HepG2 (cell line): Measurements from ENCODE around the gene DUSP9. TPM values are rescaled to one million over a fixed set of nuclear protein-coding genes. Genes with fewer than 3 reads are reported as not detected.

Source experiments
- GABPB1 ChIP-seq: IDR thresholded peaks from 2 replicates; pipeline ENCODE4 v1.6.1; 2016; ENCODE audit warnings: mild to moderate bottlenecking, missing genetic modification reagents, moderate library complexity, missing compliant biosample characterization
- HNRNPH1 ChIP-seq: fragments of 200-400 bp; formaldehyde crosslinking; optimal IDR thresholded peaks from 2 replicates; pipeline ENCODE3; 2017; ENCODE audit warnings: mild to moderate bottlenecking, low read depth, low read length
- RARG ChIP-seq: sonication (generic); formaldehyde crosslinking; IDR thresholded peaks from 2 replicates; pipeline ENCODE4 v1.4.0; 2020; ENCODE audit warnings: low read depth, mild to moderate bottlenecking, missing genetic modification reagents
- TBL1XR1 ChIP-seq: fragments of 150-350 bp; IDR thresholded peaks from 2 replicates; pipeline ENCODE4 v1.6.1; 2014; ENCODE audit warnings: borderline replicate concordance, low read length; ENCODE audit not compliant: partially characterized antibody
- ZFP41 ChIP-seq: sonication (generic); formaldehyde crosslinking; IDR thresholded peaks from 2 replicates; pipeline ENCODE4 v1.4.0; 2020; ENCODE audit warnings: mild to moderate bottlenecking, missing genetic modification reagents, borderline replicate concordance
- ZNF180 ChIP-seq: sonication (generic); formaldehyde crosslinking; IDR thresholded peaks from 2 replicates; pipeline ENCODE4 v1.4.0; 2020; ENCODE audit warnings: low read depth, missing genetic modification reagents, borderline replicate concordance
- ZNF33A ChIP-seq: sonication (generic); formaldehyde crosslinking; IDR thresholded peaks from 2 replicates; pipeline ENCODE4 v1.5.1; 2020; ENCODE audit warnings: missing genetic modification reagents, mild to moderate bottlenecking, moderate library complexity, borderline replicate concordance
- ZNF343 ChIP-seq: sonication (generic); formaldehyde crosslinking; IDR thresholded peaks from 2 replicates; pipeline ENCODE4 v1.4.0; 2020; ENCODE audit warnings: mild to moderate bottlenecking, missing genetic modification reagents
- ZNF782 ChIP-seq: sonication (generic); formaldehyde crosslinking; IDR thresholded peaks from 2 replicates; pipeline ENCODE4 v1.4.0; 2020; ENCODE audit warnings: missing genetic modification reagents, mild to moderate bottlenecking, borderline replicate concordance
- polyA plus RNA-seq, 8 experiments: library from polyadenylated mRNA; depleted of rRNA in 3 of 8; stranded (reverse) in 7 of 8; unstranded in 1 of 8; fragments of >200 nt; fragmentation: Illumina TruSeq in 4 of 8; extraction: Trizol in 4 of 8; gene quantifications; 2 replicates each; pipeline versions ENCODE4 v1.2.1 to v1.2.3, GENCODE V29; 2011 to 2016; ENCODE audit warnings: low read depth in 4 of 8, missing spikeins in 1 of 8, mixed read lengths in 1 of 8; ENCODE audit not compliant: insufficient read depth in 1 of 8
- total RNA-seq, 5 experiments: library from RNA; depleted of rRNA; stranded (reverse); fragments of >200 nt; fragmentation: Illumina TruSeq; extraction: Trizol; gene quantifications; 2 replicates each; pipeline ENCODE4 v1.2.3, GENCODE V29; 2016; ENCODE audit warnings: low read depth in 1 of 5
- TF ChIP-seq, protein P1 (sequence below): sonication (generic); formaldehyde crosslinking; IDR thresholded peaks from 2 replicates; pipeline ENCODE4 v1.4.0; 2020; ENCODE audit warnings: missing genetic modification reagents, mild to moderate bottlenecking, borderline replicate concordance
- TF ChIP-seq, protein P2 (sequence below): IDR thresholded peaks from 2 replicates; pipeline ENCODE4 v1.6.1; 2016; ENCODE audit warnings: mild to moderate bottlenecking
- TF ChIP-seq, protein P3 (sequence below): sonication (generic); formaldehyde crosslinking; IDR thresholded peaks from 2 replicates; pipeline ENCODE4 v1.8.0; 2022; ENCODE audit warnings: mild to moderate bottlenecking, missing genetic modification reagents; ENCODE audit not compliant: insufficient replicate concordance
- TF ChIP-seq, protein P4 (sequence below): sonication (generic); formaldehyde crosslinking; IDR thresholded peaks from 2 replicates; pipeline ENCODE4 v1.5.1; 2020; ENCODE audit warnings: missing genetic modification reagents, mild to moderate bottlenecking, borderline replicate concordance
- TF ChIP-seq, protein P5 (sequence below): sonication (generic); formaldehyde crosslinking; IDR thresholded peaks from 2 replicates; pipeline ENCODE4 v1.5.0; 2020; ENCODE audit warnings: missing genetic modification reagents, mild to moderate bottlenecking, borderline replicate concordance
- TF ChIP-seq, protein P6 (sequence below): sonication (generic); formaldehyde crosslinking; IDR thresholded peaks from 2 replicates; pipeline ENCODE4 v1.4.0; 2020; ENCODE audit warnings: missing genetic modification reagents

DUSP9 gene
- total and polyA plus RNA-seq, 2 of the 13 experiments (the other 11 are each of a cell fraction or from before 2014, with no cell fraction given), result 235 to 435 TPM

DNA sequence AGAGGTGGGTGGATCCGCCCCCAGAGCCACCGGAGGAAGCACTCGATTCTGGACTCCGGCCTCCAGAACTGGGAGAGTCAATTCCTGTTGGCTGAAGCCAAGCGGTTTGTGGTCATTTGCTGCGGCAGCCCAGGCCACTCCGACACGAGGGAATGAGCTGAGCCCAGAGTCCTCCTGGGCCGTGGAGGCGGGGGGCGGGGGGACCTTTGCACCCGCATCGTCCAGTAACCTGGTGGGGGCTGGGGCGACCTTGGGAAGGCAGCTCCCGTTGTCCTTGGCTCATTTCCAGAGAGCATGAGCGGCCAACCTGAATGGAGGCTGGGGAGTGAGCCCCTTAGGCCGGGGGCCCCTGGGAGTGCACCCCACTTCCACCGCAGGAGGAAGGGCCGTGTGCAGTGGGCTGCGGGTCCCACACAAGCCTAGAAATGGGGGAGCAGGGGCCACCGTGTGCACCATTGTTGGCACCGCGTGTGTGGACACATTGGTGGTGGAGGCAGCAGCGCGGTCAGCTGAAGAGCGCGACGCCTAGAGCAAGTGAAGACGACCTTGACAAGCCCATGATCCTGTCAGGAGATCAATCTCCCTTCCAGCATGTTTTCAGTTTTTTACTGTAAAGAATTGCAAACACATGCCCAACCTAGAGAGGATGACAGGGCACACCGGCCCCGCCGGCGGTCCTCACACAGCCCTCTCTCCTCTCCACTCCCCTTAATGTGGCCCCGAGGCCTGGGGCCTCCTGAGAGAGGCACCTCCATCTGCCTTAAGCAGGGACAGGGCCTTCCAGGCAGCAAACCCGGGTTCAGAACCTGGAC is 19.9 kb upstream of the DUSP9 start (continued):
- TF ChIP-seq, protein P1, sequence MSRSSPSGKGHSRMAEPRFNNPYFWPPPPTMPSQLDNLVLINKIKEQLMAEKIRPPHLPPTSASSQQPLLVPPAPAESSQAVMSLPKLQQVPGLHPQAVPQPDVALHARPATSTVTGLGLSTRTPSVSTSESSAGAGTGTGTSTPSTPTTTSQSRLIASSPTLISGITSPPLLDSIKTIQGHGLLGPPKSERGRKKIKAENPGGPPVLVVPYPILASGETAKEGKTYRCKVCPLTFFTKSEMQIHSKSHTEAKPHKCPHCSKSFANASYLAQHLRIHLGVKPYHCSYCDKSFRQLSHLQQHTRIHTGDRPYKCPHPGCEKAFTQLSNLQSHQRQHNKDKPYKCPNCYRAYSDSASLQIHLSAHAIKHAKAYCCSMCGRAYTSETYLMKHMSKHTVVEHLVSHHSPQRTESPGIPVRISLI (CRISPR knock-in tag), result no peak
- TF ChIP-seq RARG (CRISPR knock-in tag) (no peak), TBL1XR1 (no peak), GABPB1 (peak; percentile 44; the same call in 1 of the 2 replicates), ZNF33A (no peak), ZNF343 (CRISPR knock-in tag) (0 out of 2 replicates have a peak, but pooled peaks have one; percentile 15), ZNF782 (CRISPR knock-in tag) (no peak), HNRNPH1 (no peak), ZFP41 (CRISPR knock-in tag) (no peak), ZNF180 (no peak)
- TF ChIP-seq, protein P2, sequence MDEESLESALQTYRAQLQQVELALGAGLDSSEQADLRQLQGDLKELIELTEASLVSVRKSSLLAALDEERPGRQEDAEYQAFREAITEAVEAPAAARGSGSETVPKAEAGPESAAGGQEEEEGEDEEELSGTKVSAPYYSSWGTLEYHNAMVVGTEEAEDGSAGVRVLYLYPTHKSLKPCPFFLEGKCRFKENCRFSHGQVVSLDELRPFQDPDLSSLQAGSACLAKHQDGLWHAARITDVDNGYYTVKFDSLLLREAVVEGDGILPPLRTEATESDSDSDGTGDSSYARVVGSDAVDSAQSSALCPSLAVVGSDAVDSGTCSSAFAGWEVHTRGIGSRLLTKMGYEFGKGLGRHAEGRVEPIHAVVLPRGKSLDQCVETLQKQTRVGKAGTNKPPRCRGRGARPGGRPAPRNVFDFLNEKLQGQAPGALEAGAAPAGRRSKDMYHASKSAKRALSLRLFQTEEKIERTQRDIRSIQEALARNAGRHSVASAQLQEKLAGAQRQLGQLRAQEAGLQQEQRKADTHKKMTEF (CRISPR knock-in tag), result peak; percentile 28; the same call in 1 of the 2 replicates
- TF ChIP-seq, protein P3, sequence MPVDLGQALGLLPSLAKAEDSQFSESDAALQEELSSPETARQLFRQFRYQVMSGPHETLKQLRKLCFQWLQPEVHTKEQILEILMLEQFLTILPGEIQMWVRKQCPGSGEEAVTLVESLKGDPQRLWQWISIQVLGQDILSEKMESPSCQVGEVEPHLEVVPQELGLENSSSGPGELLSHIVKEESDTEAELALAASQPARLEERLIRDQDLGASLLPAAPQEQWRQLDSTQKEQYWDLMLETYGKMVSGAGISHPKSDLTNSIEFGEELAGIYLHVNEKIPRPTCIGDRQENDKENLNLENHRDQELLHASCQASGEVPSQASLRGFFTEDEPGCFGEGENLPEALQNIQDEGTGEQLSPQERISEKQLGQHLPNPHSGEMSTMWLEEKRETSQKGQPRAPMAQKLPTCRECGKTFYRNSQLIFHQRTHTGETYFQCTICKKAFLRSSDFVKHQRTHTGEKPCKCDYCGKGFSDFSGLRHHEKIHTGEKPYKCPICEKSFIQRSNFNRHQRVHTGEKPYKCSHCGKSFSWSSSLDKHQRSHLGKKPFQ (CRISPR knock-in tag), result no peak
- TF ChIP-seq, protein P4, sequence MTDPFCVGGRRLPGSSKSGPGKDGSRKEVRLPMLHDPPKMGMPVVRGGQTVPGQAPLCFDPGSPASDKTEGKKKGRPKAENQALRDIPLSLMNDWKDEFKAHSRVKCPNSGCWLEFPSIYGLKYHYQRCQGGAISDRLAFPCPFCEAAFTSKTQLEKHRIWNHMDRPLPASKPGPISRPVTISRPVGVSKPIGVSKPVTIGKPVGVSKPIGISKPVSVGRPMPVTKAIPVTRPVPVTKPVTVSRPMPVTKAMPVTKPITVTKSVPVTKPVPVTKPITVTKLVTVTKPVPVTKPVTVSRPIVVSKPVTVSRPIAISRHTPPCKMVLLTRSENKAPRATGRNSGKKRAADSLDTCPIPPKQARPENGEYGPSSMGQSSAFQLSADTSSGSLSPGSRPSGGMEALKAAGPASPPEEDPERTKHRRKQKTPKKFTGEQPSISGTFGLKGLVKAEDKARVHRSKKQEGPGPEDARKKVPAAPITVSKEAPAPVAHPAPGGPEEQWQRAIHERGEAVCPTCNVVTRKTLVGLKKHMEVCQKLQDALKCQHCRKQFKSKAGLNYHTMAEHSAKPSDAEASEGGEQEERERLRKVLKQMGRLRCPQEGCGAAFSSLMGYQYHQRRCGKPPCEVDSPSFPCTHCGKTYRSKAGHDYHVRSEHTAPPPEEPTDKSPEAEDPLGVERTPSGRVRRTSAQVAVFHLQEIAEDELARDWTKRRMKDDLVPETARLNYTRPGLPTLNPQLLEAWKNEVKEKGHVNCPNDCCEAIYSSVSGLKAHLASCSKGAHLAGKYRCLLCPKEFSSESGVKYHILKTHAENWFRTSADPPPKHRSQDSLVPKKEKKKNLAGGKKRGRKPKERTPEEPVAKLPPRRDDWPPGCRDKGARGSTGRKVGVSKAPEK (CRISPR knock-in tag), result no peak
- TF ChIP-seq, protein P5, sequence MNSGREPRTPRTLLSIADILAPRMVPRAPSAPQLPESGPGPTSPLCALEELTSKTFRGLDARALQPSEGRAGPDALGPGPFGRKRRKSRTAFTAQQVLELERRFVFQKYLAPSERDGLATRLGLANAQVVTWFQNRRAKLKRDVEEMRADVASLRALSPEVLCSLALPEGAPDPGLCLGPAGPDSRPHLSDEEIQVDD, result no peak
- TF ChIP-seq, protein P6, sequence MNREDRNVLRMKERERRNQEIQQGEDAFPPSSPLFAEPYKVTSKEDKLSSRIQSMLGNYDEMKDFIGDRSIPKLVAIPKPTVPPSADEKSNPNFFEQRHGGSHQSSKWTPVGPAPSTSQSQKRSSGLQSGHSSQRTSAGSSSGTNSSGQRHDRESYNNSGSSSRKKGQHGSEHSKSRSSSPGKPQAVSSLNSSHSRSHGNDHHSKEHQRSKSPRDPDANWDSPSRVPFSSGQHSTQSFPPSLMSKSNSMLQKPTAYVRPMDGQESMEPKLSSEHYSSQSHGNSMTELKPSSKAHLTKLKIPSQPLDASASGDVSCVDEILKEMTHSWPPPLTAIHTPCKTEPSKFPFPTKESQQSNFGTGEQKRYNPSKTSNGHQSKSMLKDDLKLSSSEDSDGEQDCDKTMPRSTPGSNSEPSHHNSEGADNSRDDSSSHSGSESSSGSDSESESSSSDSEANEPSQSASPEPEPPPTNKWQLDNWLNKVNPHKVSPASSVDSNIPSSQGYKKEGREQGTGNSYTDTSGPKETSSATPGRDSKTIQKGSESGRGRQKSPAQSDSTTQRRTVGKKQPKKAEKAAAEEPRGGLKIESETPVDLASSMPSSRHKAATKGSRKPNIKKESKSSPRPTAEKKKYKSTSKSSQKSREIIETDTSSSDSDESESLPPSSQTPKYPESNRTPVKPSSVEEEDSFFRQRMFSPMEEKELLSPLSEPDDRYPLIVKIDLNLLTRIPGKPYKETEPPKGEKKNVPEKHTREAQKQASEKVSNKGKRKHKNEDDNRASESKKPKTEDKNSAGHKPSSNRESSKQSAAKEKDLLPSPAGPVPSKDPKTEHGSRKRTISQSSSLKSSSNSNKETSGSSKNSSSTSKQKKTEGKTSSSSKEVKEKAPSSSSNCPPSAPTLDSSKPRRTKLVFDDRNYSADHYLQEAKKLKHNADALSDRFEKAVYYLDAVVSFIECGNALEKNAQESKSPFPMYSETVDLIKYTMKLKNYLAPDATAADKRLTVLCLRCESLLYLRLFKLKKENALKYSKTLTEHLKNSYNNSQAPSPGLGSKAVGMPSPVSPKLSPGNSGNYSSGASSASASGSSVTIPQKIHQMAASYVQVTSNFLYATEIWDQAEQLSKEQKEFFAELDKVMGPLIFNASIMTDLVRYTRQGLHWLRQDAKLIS, result peak; percentile 52; the same call in 1 of the 2 replicates
